ENCODE data around the gene PROX1.

- TF ChIP-seq MXI1 (IDR thresholded peaks at IDR 0.05; ENCODE audit: borderline replicate concordance, low read depth, low read length) (no peak), FOS (IDR thresholded peaks at IDR 0.05; ENCODE audit: low read depth, low read length) (no peak), CTCF (conservative IDR thresholded peaks at IDR 0.05; ENCODE audit: low read depth, low read length) (no peak), RAD21 (IDR thresholded peaks at IDR 0.05; ENCODE audit: low read length) (no peak), POLR2A (IDR thresholded peaks at IDR 0.05; ENCODE audit: low read depth, low read length) (no peak)
Measured at GRCh38 chr1:214014730-214015129, 27.0 kb downstream of the PROX1 start.

Data from IMR-90 (cell line).